Hematopoietic multipotent progenitor cell treated with erythropoietin and hydrocortisone succinate and interleukin-3 and kit ligand, for 15 days (in vitro differentiated cells): ENCODE data around the gene FAM186B.

ENCODE experiments used
- DNase-seq: peaks from one replicate; pipeline ENCODE4 v3.0.0-alpha.2; 2015; ENCODE audit warnings: low spot score

The FAM186B gene

GRCh38 chr12:49567611-49568441 lies 37.6 kb downstream of the FAM186B start, which contains the start of gene MCRS1:
TSS of gene MCRS1 (minus strand) at chr12:49568142. CDS start at chr12:49566731, 1,411 bp downstream.
- peak; percentile 96 for DNase-seq

GRCh38 chr12:49567302-49567610 lies 38.2 kb downstream of the FAM186B start:
- DNase-seq: no peak

- DNase-seq: no peak
Measured at GRCh38 chr12:49566361-49566760, 39.1 kb downstream of the FAM186B start.

- DNase-seq: no peak
Measured at GRCh38 chr12:49565406-49566265, 39.8 kb downstream of the FAM186B start.

GRCh38 chr12:49564686-49565405 lies 40.6 kb downstream of the FAM186B start:
- DNase-seq: no peak

- no peak for DNase-seq
Measured at GRCh38 chr12:49563951-49564685, 41.3 kb downstream of the FAM186B start.

- no peak for DNase-seq
Measured at GRCh38 chr12:49562831-49563230, 42.6 kb downstream of the FAM186B start.

- DNase-seq: no peak
Measured at GRCh38 chr12:49562233-49562632, 43.2 kb downstream of the FAM186B start.

- no peak for DNase-seq
Measured at GRCh38 chr12:49560695-49561094, 44.7 kb downstream of the FAM186B start.

- DNase-seq: no peak
Measured at GRCh38 chr12:49559011-49559675, 46.3 kb downstream of the FAM186B start.

GRCh38 chr12:49558526-49558925 lies 46.9 kb downstream of the FAM186B start:
- no peak for DNase-seq

- DNase-seq: no peak
Measured at GRCh38 chr12:49557917-49558215, 47.6 kb downstream of the FAM186B start.

GRCh38 chr12:49557187-49557916 lies 48.1 kb downstream of the FAM186B start:
- DNase-seq: no peak

- no peak for DNase-seq
Measured at GRCh38 chr12:49556391-49557186, 48.9 kb downstream of the FAM186B start.

- DNase-seq: no peak
Measured at GRCh38 chr12:49555631-49556390, 49.6 kb downstream of the FAM186B start.

- DNase-seq: no peak
Measured at GRCh38 chr12:49554266-49554665, 51.2 kb downstream of the FAM186B start.

- DNase-seq: peak; percentile 40
Measured at GRCh38 chr12:49553512-49554088, 51.8 kb downstream of the FAM186B start.

GRCh38 chr12:49552899-49553298 lies 52.5 kb downstream of the FAM186B start:
- no peak for DNase-seq

GRCh38 chr12:49552425-49552824 lies 53.0 kb downstream of the FAM186B start:
- DNase-seq: no peak
